ENCODE results near the gene PRDM5. TPM values are rescaled to one million over a fixed set of nuclear protein-coding genes. Genes with fewer than 3 reads are reported as not detected.

Gene PRDM5
- polyA plus RNA-seq, 1 donor (not counting 4 experiments of a cell fraction or from before 2014, with no cell fraction given), result 3.6 TPM

DNA sequence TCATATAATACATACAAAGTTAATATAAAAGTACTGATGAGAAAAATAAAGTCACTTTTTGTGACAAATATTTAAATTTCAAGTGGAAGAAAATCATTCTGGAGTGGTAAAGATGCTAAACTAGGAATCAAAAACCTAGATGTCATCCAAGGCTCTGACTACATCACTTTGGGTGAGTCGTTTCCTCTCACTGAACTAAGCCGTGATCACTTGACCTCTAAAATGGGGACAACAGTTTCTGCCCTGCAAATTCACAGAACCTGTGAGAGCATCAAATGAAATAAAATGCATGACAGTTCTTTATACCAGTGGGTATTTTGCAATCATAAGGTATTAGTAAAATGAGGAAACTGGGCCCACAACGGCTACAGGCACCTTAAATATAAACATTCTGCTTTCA is 63.8 kb downstream of the PRDM5 start:
- H3K27ac ChIP-seq (ENCODE audit: control insufficient read depth, insufficient read depth, low read length), result no peak overlapping the region
- H3K27me3 ChIP-seq (ENCODE audit: control insufficient read depth, extremely low read depth, insufficient read depth, low read length), result no peaks in the 10 kb centered on the region
- TF ChIP-seq, protein P1, sequence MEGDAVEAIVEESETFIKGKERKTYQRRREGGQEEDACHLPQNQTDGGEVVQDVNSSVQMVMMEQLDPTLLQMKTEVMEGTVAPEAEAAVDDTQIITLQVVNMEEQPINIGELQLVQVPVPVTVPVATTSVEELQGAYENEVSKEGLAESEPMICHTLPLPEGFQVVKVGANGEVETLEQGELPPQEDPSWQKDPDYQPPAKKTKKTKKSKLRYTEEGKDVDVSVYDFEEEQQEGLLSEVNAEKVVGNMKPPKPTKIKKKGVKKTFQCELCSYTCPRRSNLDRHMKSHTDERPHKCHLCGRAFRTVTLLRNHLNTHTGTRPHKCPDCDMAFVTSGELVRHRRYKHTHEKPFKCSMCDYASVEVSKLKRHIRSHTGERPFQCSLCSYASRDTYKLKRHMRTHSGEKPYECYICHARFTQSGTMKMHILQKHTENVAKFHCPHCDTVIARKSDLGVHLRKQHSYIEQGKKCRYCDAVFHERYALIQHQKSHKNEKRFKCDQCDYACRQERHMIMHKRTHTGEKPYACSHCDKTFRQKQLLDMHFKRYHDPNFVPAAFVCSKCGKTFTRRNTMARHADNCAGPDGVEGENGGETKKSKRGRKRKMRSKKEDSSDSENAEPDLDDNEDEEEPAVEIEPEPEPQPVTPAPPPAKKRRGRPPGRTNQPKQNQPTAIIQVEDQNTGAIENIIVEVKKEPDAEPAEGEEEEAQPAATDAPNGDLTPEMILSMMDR (optimal IDR thresholded peaks at IDR 0.05 in 1 of 3, IDR thresholded peaks at IDR 0.05 in 1 of 3, conservative IDR thresholded peaks at IDR 0.05 in 1 of 3; ENCODE audit: extremely low read depth in 1 of 3, insufficient read depth in 2 of 3, low read length in 3 of 3), result no peak
- no peak for TF ChIP-seq EZH2 (IDR thresholded peaks at IDR 0.05; ENCODE audit: low read length)
- no peak overlapping the region for H2AFZ ChIP-seq (ENCODE audit: control insufficient read depth, low read length)
- no peak for DNase-seq (ENCODE audit: low read depth, low spot score)
- H3K9me1 ChIP-seq (ENCODE audit: control insufficient read depth, extremely low read depth, insufficient read depth, low read length), result no peaks in the 10 kb centered on the region
- no peaks in the 10 kb centered on the region for H3K36me3 ChIP-seq (ENCODE audit: control insufficient read depth in 2 of 2, extremely low read depth in 1 of 2, insufficient read depth in 2 of 2, low read length in 2 of 2)
- dilution Hi-C loops (cut with MboI; ENCODE audit: extremely low pct_ligation_motif_present, low sequenced_read_pairs), result no loop called here
- no peak for FAIRE-seq
- H4K20me1 ChIP-seq (ENCODE audit: control insufficient read depth, extremely low read depth, insufficient read depth, low read length), result no peaks in the 10 kb centered on the region
- H3K9ac ChIP-seq (ENCODE audit: control insufficient read depth, extremely low read depth, insufficient read depth, low read length), result no peak overlapping the region
- H3K4me2 ChIP-seq (ENCODE audit: control insufficient read depth, extremely low read depth, insufficient read depth, low read depth, low read length), result no peak overlapping the region
- no peaks in the 10 kb centered on the region for H3K79me2 ChIP-seq (ENCODE audit: control insufficient read depth, insufficient read depth, low read length)
- no peaks in the 10 kb centered on the region for H3K9me3 ChIP-seq (ENCODE audit: control insufficient read depth, low read depth, low read length)
- no peak overlapping the region for H3K4me3 ChIP-seq (ENCODE audit: control insufficient read depth in 2 of 3, extremely low read depth in 1 of 3, insufficient read depth in 2 of 3, low read depth in 1 of 3, low read length in 3 of 3)
- no peaks in the 10 kb centered on the region for H3K4me1 ChIP-seq (ENCODE audit: control insufficient read depth, extremely low read depth, insufficient read depth, low read length)

DNA sequence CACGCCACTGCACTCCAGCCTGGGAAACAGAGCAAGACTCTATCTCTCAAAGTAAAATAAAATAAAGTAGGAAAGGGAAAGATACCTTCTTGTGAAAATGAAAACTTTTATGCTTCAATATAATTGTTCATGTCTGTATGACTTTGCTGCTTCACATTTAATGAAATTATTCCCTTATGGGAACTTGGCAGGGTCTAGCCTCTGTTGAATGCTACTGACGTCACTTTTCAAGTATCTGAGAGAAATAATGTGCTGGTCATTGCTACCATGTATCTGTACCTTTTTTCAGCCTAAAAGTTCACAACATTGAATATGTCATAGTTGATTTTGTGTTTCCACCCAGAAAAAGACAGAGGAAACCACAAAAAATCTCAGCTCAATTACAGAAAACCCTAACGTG is 65.2 kb downstream of the PRDM5 start:
- H2AFZ ChIP-seq (ENCODE audit: control insufficient read depth, low read length), result no peak overlapping the region
- dilution Hi-C loops (cut with MboI; ENCODE audit: extremely low pct_ligation_motif_present, low sequenced_read_pairs), result no loop called here
- DNase-seq (ENCODE audit: low read depth, low spot score) (no peak), FAIRE-seq (no peak)
- no peaks in the 10 kb centered on the region for H3K9me1 ChIP-seq (ENCODE audit: control insufficient read depth, extremely low read depth, insufficient read depth, low read length)
- H3K79me2 ChIP-seq (ENCODE audit: control insufficient read depth, insufficient read depth, low read length), result no peaks in the 10 kb centered on the region
- H3K27me3 ChIP-seq (ENCODE audit: control insufficient read depth, extremely low read depth, insufficient read depth, low read length), result no peaks in the 10 kb centered on the region
- no peak for TF ChIP-seq EZH2 (IDR thresholded peaks at IDR 0.05; ENCODE audit: low read length)
- TF ChIP-seq, protein P1 (optimal IDR thresholded peaks at IDR 0.05 in 1 of 3, IDR thresholded peaks at IDR 0.05 in 1 of 3, conservative IDR thresholded peaks at IDR 0.05 in 1 of 3; ENCODE audit: extremely low read depth in 1 of 3, insufficient read depth in 2 of 3, low read length in 3 of 3), result no peak
- no peak overlapping the region for H3K4me2 ChIP-seq (ENCODE audit: control insufficient read depth, extremely low read depth, insufficient read depth, low read depth, low read length)
- no peaks in the 10 kb centered on the region for H3K4me1 ChIP-seq (ENCODE audit: control insufficient read depth, extremely low read depth, insufficient read depth, low read length)
- no peaks in the 10 kb centered on the region for H4K20me1 ChIP-seq (ENCODE audit: control insufficient read depth, extremely low read depth, insufficient read depth, low read length)
- no peak overlapping the region for H3K27ac ChIP-seq (ENCODE audit: control insufficient read depth, insufficient read depth, low read length)
- H3K9me3 ChIP-seq (ENCODE audit: control insufficient read depth, low read depth, low read length), result no peaks in the 10 kb centered on the region
- no peak overlapping the region for H3K9ac ChIP-seq (ENCODE audit: control insufficient read depth, extremely low read depth, insufficient read depth, low read length)
- H3K4me3 ChIP-seq (ENCODE audit: control insufficient read depth in 2 of 3, extremely low read depth in 1 of 3, insufficient read depth in 2 of 3, low read depth in 1 of 3, low read length in 3 of 3), result no peak overlapping the region
- no peaks in the 10 kb centered on the region for H3K36me3 ChIP-seq (ENCODE audit: control insufficient read depth in 2 of 2, extremely low read depth in 1 of 2, insufficient read depth in 2 of 2, low read length in 2 of 2)

Data from keratinocyte (primary cell).